K562 (cell line): Measurements from ENCODE around the gene B2M. TPM values are rescaled to one million over a fixed set of nuclear protein-coding genes. Genes with fewer than 3 reads are reported as not detected.

Experiments used
- BCOR ChIP-seq: fragments of 450-650 bp; IDR thresholded peaks from 2 replicates; pipeline ENCODE4 v1.6.1; 2016
- BRD9 ChIP-seq: fragments of 450-650 bp; IDR thresholded peaks from 2 replicates; pipeline ENCODE4 v1.6.1; 2018; ENCODE audit warnings: low read depth; ENCODE audit not compliant: partially characterized antibody
- DACH1 ChIP-seq: fragments of 450-650 bp; IDR thresholded peaks from 2 replicates; pipeline ENCODE4 v1.6.1; 2018; ENCODE audit not compliant: partially characterized antibody
- EP400 ChIP-seq: fragments of 450-650 bp; IDR thresholded peaks from 2 replicates; pipeline ENCODE4 v1.6.1; 2017; ENCODE audit warnings: antibody characterized with exemption, mild to moderate bottlenecking, moderate library complexity
- HDAC8 ChIP-seq: fragments of 450-650 bp; IDR thresholded peaks from 2 replicates; pipeline ENCODE4 v1.6.1; 2016; ENCODE audit warnings: mild to moderate bottlenecking, missing genetic modification characterization, moderate library complexity, missing compliant biosample characterization
- HDGF ChIP-seq: fragments of 450-650 bp; IDR thresholded peaks from 2 replicates; pipeline ENCODE4 v1.6.1; 2016
- KLF10 ChIP-seq: fragments of 250-450 bp; sonication (Bioruptor Pico); IDR thresholded peaks from 2 replicates; pipeline ENCODE4 v1.6.1; 2021; ENCODE audit warnings: matching md5 sums
- MTA1 ChIP-seq: fragments of 450-650 bp; IDR thresholded peaks from 2 replicates; pipeline ENCODE4 v1.6.1; 2017; ENCODE audit warnings: borderline replicate concordance
- NFIC ChIP-seq: fragments of 450-650 bp; IDR thresholded peaks from 2 replicates; pipeline ENCODE4 v1.6.1; 2017; ENCODE audit warnings: mild to moderate bottlenecking, inconsistent platforms
- NR3C1 ChIP-seq: sonication (generic); formaldehyde crosslinking; IDR thresholded peaks from 2 replicates; pipeline ENCODE4 v1.8.1; 2022; ENCODE audit warnings: missing genetic modification reagents
- RCOR1 ChIP-seq, 2 experiments: IDR thresholded peaks; 2 replicates each; pipeline ENCODE4 v1.6.1; 2012; ENCODE audit warnings: low read depth in 2 of 2, low read length in 2 of 2, borderline replicate concordance in 1 of 2, improper control_type of control experiment in 1 of 2
- XRCC3 ChIP-seq: fragments of 450-650 bp; IDR thresholded peaks from 2 replicates; pipeline ENCODE4 v1.6.1; 2017; ENCODE audit warnings: mild to moderate bottlenecking, moderate library complexity
- ZEB2 ChIP-seq: fragments of 450-650 bp; IDR thresholded peaks from 2 replicates; pipeline ENCODE4 v1.6.1; 2016
- ZNF174 ChIP-seq: fragments of 250-450 bp; sonication (Bioruptor Pico); IDR thresholded peaks from 2 replicates; pipeline ENCODE4 v1.4.0; 2020; ENCODE audit warnings: mild to moderate bottlenecking
- ZNF384 ChIP-seq: IDR thresholded peaks from 2 replicates; pipeline ENCODE4 v1.6.1; 2012; ENCODE audit warnings: low read depth, low read length, improper control_type of control experiment
- polyA plus RNA-seq, 8 experiments: library from polyadenylated mRNA; depleted of rRNA in 4 of 8; stranded (reverse) in 5 of 8; unstranded in 3 of 8; fragments of >200 nt; fragmentation: Nextera tagmentation in 2 of 8; fragmentation: Illumina TruSeq in 1 of 8; extraction: Ambion mirVana in 2 of 8; extraction: Trizol in 1 of 8; gene quantifications; 2 replicates each; pipeline versions ENCODE4 v1.2.1 to v1.2.3, GENCODE V29; 2011 to 2014; ENCODE audit warnings: inconsistent platforms in 1 of 8, missing spikeins in 1 of 8
- total RNA-seq, 7 experiments: library from RNA; depleted of rRNA in 6 of 7; stranded (reverse); fragments of >200 nt in 6 of 7; fragmentation: Illumina TruSeq in 2 of 7; extraction: Trizol in 2 of 7; gene quantifications; 2 replicates each; pipeline versions ENCODE4 v1.2.1 to v1.2.3, GENCODE V29; 2011 to 2021; ENCODE audit warnings: low replicate concordance in 1 of 7
- TF ChIP-seq, protein P1 (sequence below): fragments of 200-800 bp; sonication (Bioruptor generic); IDR thresholded peaks from 2 replicates; pipeline ENCODE4 v1.6.1; 2016; ENCODE audit warnings: missing genetic modification characterization, missing compliant biosample characterization
- TF ChIP-seq, protein P2 (sequence below): fragments of 450-650 bp; IDR thresholded peaks from 2 replicates; pipeline ENCODE4 v1.6.1; 2016; ENCODE audit warnings: low read depth, mild to moderate bottlenecking, moderate library complexity
- TF ChIP-seq, protein P3 (sequence below), 2 experiments: fragments of 450-650 bp in 1 of 2; sonication (generic) in 1 of 2; formaldehyde crosslinking; conservative IDR thresholded peaks; 2 replicates each; pipeline versions ENCODE4 v1.4.0 to v1.8.1; 2020 to 2022; ENCODE audit warnings: mild to moderate bottlenecking in 1 of 2, missing genetic modification reagents in 1 of 2
- TF ChIP-seq, protein P4 (sequence below), 2 experiments: fragments of 450-650 bp; conservative IDR thresholded peaks; 2 replicates each; pipeline ENCODE4 v1.6.1; 2017; ENCODE audit warnings: mild to moderate bottlenecking in 2 of 2, moderate library complexity in 2 of 2

Gene B2M
- total and polyA plus RNA-seq, 9 of the 15 experiments (the other 6 are each of a cell fraction or from before 2014, with no cell fraction given) = 460 to 3,138 (median 1,032) TPM

DNA sequence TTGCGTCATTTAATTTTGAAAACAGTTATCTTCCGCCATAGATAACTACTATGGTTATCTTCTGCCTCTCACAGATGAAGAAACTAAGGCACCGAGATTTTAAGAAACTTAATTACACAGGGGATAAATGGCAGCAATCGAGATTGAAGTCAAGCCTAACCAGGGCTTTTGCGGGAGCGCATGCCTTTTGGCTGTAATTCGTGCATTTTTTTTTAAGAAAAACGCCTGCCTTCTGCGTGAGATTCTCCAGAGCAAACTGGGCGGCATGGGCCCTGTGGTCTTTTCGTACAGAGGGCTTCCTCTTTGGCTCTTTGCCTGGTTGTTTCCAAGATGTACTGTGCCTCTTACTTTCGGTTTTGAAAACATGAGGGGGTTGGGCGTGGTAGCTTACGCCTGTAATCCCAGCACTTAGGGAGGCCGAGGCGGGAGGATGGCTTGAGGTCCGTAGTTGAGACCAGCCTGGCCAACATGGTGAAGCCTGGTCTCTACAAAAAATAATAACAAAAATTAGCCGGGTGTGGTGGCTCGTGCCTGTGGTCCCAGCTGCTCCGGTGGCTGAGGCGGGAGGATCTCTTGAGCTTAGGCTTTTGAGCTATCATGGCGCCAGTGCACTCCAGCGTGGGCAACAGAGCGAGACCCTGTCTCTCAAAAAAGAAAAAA, 1.2 kb downstream of the B2M start (continued):
- TF ChIP-seq, protein P1, sequence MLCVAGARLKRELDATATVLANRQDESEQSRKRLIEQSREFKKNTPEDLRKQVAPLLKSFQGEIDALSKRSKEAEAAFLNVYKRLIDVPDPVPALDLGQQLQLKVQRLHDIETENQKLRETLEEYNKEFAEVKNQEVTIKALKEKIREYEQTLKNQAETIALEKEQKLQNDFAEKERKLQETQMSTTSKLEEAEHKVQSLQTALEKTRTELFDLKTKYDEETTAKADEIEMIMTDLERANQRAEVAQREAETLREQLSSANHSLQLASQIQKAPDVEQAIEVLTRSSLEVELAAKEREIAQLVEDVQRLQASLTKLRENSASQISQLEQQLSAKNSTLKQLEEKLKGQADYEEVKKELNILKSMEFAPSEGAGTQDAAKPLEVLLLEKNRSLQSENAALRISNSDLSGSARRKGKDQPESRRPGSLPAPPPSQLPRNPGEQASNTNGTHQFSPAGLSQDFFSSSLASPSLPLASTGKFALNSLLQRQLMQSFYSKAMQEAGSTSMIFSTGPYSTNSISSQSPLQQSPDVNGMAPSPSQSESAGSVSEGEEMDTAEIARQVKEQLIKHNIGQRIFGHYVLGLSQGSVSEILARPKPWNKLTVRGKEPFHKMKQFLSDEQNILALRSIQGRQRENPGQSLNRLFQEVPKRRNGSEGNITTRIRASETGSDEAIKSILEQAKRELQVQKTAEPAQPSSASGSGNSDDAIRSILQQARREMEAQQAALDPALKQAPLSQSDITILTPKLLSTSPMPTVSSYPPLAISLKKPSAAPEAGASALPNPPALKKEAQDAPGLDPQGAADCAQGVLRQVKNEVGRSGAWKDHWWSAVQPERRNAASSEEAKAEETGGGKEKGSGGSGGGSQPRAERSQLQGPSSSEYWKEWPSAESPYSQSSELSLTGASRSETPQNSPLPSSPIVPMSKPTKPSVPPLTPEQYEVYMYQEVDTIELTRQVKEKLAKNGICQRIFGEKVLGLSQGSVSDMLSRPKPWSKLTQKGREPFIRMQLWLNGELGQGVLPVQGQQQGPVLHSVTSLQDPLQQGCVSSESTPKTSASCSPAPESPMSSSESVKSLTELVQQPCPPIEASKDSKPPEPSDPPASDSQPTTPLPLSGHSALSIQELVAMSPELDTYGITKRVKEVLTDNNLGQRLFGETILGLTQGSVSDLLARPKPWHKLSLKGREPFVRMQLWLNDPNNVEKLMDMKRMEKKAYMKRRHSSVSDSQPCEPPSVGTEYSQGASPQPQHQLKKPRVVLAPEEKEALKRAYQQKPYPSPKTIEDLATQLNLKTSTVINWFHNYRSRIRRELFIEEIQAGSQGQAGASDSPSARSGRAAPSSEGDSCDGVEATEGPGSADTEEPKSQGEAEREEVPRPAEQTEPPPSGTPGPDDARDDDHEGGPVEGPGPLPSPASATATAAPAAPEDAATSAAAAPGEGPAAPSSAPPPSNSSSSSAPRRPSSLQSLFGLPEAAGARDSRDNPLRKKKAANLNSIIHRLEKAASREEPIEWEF (CRISPR knock-in tag) = 0 out of 2 replicates have a peak, but pooled peaks have one; percentile 37
- TF ChIP-seq BRD9 (peak; percentile 37), NFIC (peak; percentile 86), ZNF174 (CRISPR knock-in tag) (no peak), MTA1 (peak; percentile 20; the same call in 1 of the 2 replicates), BCOR (0 out of 2 replicates have a peak, but pooled peaks have one; percentile 47), HDAC8 (tag) (no peak), ZEB2 (peak; percentile 19), NR3C1 (no peak), DACH1 (peak; percentile 5), KLF10 (CRISPR knock-in tag) (no peak), XRCC3 (no peak), ZNF384 (no peak), EP400 (peak; percentile 64; the same call in 1 of the 2 replicates), RCOR1 (IDR thresholded peaks at IDR 0.05; ENCODE audit: borderline replicate concordance in 1 of 2, low read depth in 2 of 2, low read length in 2 of 2) (no peak), HDGF (0 out of 2 replicates have a peak, but pooled peaks have one; percentile 37)
- TF ChIP-seq, protein P2, sequence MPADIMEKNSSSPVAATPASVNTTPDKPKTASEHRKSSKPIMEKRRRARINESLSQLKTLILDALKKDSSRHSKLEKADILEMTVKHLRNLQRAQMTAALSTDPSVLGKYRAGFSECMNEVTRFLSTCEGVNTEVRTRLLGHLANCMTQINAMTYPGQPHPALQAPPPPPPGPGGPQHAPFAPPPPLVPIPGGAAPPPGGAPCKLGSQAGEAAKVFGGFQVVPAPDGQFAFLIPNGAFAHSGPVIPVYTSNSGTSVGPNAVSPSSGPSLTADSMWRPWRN = no peak
- TF ChIP-seq, protein P3, sequence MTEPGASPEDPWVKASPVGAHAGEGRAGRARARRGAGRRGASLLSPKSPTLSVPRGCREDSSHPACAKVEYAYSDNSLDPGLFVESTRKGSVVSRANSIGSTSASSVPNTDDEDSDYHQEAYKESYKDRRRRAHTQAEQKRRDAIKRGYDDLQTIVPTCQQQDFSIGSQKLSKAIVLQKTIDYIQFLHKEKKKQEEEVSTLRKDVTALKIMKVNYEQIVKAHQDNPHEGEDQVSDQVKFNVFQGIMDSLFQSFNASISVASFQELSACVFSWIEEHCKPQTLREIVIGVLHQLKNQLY (CRISPR knock-in tag; conservative IDR thresholded peaks at IDR 0.05) = no peak
- TF ChIP-seq, protein P4, sequence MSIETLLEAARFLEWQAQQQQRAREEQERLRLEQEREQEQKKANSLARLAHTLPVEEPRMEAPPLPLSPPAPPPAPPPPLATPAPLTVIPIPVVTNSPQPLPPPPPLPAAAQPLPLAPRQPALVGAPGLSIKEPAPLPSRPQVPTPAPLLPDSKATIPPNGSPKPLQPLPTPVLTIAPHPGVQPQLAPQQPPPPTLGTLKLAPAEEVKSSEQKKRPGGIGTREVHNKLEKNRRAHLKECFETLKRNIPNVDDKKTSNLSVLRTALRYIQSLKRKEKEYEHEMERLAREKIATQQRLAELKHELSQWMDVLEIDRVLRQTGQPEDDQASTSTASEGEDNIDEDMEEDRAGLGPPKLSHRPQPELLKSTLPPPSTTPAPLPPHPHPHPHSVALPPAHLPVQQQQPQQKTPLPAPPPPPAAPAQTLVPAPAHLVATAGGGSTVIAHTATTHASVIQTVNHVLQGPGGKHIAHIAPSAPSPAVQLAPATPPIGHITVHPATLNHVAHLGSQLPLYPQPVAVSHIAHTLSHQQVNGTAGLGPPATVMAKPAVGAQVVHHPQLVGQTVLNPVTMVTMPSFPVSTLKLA (conservative IDR thresholded peaks at IDR 0.05) = peak; percentile 33 to 70; a peak in 1 of 4 replicates
